GM18873 (cell line): ENCODE results near the gene FUT8.

ENCODE experiments used
- ATAC-seq: cut with Tn5 transposase; IDR thresholded peaks from one replicate; pipeline ENCODE4 v1.9.1; 2021; ENCODE audit warnings: mild to moderate bottlenecking, moderate library complexity, moderate number of reproducible peaks; ENCODE audit not compliant: unreplicated experiment, low FRiP score

FUT8 gene

DNA sequence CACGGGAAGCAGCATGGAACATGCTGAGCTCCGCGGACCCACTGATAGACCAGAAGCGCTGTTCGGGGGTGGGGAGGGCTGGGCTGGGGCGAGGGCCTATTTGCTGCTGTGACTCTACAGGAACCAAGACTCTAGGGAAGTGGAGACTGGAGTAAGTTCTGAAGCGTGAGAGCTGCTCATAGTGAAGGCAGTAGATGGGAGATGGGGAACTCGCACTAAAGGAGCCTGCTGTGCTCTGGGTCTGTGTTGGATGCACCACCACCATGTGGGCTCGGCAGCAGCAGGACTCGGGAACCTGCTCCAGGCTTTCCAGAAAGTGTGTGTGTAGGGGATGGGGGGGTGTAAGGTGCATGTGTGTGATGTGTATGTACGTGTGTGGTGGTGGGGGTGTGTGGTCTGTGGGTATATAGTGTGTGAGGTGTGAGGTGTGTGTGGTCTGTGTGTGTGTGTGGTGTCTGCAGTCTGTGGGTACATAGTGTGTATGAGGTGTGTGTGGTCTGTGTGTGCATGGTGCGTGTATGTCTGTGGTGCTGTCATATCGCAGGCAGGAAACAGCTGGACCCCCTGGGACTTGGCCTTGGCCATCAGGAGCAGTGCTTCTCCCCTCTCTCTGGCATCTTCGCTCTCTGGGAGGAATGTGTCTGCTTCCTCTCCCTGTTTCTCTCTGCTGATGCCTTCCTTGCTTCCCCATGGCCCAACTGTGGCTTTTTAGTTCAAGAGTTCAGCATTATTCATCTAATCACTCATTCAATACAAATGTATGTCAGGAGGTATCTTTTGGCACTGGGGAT lies 378.9 kb downstream of the FUT8 start:
- no peak for ATAC-seq

GRCh38 chr14:65792208-65792905 lies 379.8 kb downstream of the FUT8 start:
- no peak for ATAC-seq
